ENCODE results near the gene MAGI3.
"Not testable (repeated sequence)": the region's sequence is repeated elsewhere in the genome, so short reads cannot be mapped to it uniquely, and the experiment has no call there.

MAGI3 gene

GRCh38 chr1:113399062-113399583 is 8.8 kb downstream of the MAGI3 start:
- no peak for DNase-seq (ENCODE audit: low spot score)

GRCh38 chr1:113401067-113401466 is 10.8 kb downstream of the MAGI3 start:
- DNase-seq (ENCODE audit: low spot score) = no peak

- no peak for DNase-seq (ENCODE audit: low spot score)
Measured at GRCh38 chr1:113401728-113402127, 11.4 kb downstream of the MAGI3 start.

GRCh38 chr1:113403065-113403464 is 12.8 kb downstream of the MAGI3 start:
- no peak for DNase-seq (ENCODE audit: low spot score)

- no peak for DNase-seq (ENCODE audit: low spot score)
Measured at GRCh38 chr1:113405573-113405972, 15.3 kb downstream of the MAGI3 start.

GRCh38 chr1:113406149-113406548 is 15.8 kb downstream of the MAGI3 start:
- not testable (repeated sequence) for DNase-seq (ENCODE audit: low spot score)

- DNase-seq (ENCODE audit: low spot score) = no peak
Measured at GRCh38 chr1:113409363-113409762, 19.0 kb downstream of the MAGI3 start.

GRCh38 chr1:113412020-113412419 is 21.7 kb downstream of the MAGI3 start:
- not testable (repeated sequence) for DNase-seq (ENCODE audit: low spot score)

GRCh38 chr1:113415310-113416070 is 25.2 kb downstream of the MAGI3 start:
- DNase-seq (ENCODE audit: low spot score) = no peak

- DNase-seq (ENCODE audit: low spot score) = not testable (repeated sequence)
Measured at GRCh38 chr1:113416071-113416470, 25.8 kb downstream of the MAGI3 start.

GRCh38 chr1:113416496-113416895 is 26.2 kb downstream of the MAGI3 start:
- no peak for DNase-seq (ENCODE audit: low spot score)

- DNase-seq (ENCODE audit: low spot score) = no peak
Measured at GRCh38 chr1:113422315-113423068, 32.2 kb downstream of the MAGI3 start.

GRCh38 chr1:113423826-113424225 is 33.5 kb downstream of the MAGI3 start:
- no peak for DNase-seq (ENCODE audit: low spot score)

GRCh38 chr1:113429461-113430153 is 39.3 kb downstream of the MAGI3 start:
- DNase-seq (ENCODE audit: low spot score) = no peak

- no peak for DNase-seq (ENCODE audit: low spot score)
Measured at GRCh38 chr1:113433184-113433583, 42.9 kb downstream of the MAGI3 start.

GRCh38 chr1:113434081-113434873 is 44.0 kb downstream of the MAGI3 start:
- no peak for DNase-seq (ENCODE audit: low spot score)

- no peak for DNase-seq (ENCODE audit: low spot score)
Measured at GRCh38 chr1:113434874-113435175, 44.5 kb downstream of the MAGI3 start.

- no peak for DNase-seq (ENCODE audit: low spot score)
Measured at GRCh38 chr1:113437554-113438341, 47.4 kb downstream of the MAGI3 start.

- no peak for DNase-seq (ENCODE audit: low spot score)
Measured at GRCh38 chr1:113438505-113439276, 48.4 kb downstream of the MAGI3 start.

GRCh38 chr1:113439277-113439670 is 49.0 kb downstream of the MAGI3 start:
- no peak for DNase-seq (ENCODE audit: low spot score)

Data from hematopoietic multipotent progenitor cell treated with erythropoietin and hydrocortisone succinate and interleukin-3 and kit ligand, for 17 days (in vitro differentiated cells).